Daoy (cell line): ENCODE measurements around the gene TEAD1. TPM values are rescaled to one million over a fixed set of nuclear protein-coding genes. Genes with fewer than 3 reads are reported as not detected.

ENCODE experiments used
- DNase-seq: peaks from one replicate; pipeline ENCODE4 v3.0.0-alpha.2; 2015; ENCODE audit warnings: low read depth
- total RNA-seq: library from RNA; depleted of rRNA; stranded (reverse); fragments of >200 nt; shearing (Covaris generic); gene quantifications from 2 replicates; pipeline ENCODE4 v1.2.3, GENCODE V29; 2014

TEAD1 gene
- total RNA-seq, 1 experiment from 2014 or later: 55.4 TPM

DNA sequence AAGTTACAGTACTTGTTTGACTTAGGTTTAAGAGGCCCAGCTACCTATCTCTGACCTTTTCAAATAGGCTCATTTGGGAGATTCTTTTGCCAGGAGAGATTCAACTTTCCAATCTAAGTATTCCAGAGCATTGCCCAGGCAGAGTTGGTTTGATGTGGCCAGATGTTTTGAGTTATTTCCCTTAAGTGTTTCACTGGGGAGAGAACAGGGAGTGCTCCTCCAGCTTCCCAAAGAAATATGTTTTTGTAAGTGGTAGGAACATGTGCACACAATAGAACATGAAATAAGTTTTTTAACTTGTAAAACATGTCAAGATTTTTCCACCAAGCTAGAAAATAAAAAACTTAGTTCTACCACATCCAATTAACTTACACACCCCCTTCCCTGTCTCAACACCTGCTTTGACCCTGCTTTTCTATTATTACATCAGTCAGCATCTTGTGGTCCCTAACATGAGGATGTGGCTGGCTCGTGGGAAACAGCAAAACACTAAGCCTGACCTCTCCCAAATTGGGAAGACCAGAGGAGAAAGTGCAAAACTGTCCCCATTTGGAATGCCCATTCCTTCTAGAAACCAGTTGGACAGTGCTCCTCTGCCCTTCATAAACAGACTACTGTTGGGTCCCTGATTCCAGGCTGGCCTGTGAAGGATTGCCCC is 264.5 kb downstream of the TEAD1 start:
- DNase-seq: no peak

DNA sequence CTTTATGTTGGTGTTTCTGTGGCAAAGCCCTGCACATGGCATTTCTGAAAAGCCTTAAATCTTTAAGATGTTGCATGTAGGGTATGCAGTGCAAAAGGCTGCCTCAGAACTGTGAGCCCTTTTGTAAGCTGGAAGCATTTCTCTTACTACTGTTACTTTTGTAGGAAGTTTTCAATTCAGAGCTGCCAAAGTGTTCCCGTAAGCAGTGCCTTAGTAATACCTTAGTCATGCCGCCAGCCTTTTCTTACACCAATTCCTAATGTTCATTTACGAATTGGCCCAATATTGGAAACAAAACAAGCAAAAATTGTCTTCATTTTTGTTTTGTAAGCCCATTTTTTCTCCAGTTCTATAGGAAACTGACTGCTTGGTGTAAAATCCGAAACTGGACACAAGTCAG is 267.4 kb downstream of the TEAD1 start:
- no peak for DNase-seq

DNA sequence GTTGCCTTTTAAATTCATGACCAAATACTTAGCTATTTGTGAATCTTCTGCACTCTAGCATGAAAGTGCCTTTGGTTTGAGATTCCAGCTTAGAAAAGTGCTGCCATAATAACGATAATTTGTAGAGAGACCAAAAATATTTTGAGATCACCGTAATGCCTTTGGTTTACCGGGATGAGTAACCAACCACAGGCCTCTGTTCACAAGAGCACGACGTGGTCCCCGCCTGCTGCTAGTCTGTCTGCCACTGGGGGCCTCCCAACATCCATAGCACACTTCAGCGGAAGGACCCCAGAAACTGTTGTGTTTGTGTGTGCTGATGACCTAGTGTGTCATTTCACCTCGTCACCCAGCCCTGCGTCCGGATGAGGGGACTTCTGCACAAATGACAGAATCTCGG is 267.9 kb downstream of the TEAD1 start:
- peak; percentile 19 for DNase-seq

DNA sequence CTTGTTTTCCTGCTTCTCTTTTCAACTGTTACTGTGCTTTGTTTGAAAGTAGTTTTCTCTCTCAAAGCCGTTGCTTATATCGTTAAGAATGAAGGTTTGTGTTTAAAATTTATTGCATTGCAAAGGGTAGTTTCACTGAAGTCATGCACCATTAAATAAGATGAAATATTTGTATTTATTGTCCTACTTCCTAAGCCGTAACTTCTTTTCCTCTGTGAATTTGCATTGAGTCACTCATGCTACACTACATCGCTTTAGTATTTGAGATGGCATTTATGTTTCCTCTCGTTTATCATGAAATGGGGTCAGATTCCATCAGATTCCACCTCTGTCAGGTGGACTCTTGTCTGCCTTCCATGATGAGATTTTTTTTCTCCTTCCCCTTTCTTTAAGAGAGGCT is 269.1 kb downstream of the TEAD1 start:
- no peak for DNase-seq

DNA sequence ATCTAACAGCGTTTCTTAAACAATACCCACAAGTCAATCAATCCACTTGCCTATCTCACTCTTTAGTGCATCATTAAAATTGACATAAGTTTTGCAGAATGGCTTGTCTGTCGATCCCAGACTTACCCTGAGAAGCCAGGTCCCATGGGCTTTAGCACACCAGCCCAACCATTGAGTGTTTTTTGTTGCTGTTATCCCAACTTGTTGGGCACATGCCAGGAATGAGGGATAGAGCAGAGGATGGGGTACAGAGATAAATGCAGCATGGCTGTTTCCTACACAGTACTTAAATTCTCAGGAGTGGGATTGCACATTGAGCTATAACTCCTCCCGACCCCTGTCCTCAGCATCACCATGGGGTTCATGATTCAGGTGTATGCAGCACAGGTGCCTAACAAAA is 270.7 kb downstream of the TEAD1 start:
- no peak for DNase-seq

DNA sequence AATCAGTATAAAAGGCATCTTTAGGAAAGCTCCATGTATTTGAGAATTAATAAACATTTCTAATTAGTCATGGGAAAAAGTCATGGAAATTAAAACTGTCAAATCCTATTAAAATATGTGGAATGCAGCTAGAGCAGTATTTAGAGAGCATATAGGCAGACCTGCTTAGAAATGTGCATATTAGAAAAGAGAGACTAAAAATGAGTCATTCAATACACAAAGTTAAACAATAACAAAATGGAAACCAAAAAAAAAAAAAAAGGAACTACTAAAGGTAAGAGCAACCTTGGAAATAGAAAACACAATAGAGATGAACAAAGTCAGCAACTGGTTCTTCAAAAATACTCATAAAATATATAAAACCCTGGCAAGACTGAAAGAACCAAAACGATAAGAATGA is 275.2 kb downstream of the TEAD1 start:
- no peak for DNase-seq

DNA sequence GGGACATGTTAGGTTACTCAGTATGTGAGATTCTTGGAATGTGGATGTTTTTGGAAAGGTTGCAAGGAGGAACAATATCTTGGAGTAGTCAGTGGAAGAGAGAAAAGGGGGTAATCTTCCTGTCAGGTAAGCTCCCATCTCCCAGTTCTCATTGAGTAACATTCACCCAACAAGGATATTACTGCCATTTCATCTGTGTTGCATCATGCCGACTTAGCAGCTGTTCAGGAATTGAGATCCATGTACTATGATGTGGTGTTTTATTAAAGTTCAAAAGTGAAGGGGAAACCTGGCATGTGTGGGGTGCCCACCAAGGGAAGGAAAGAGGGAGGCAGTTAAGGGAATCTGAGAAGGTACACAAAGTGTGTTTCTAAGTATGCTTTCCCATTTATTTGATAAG is 276.4 kb downstream of the TEAD1 start:
- DNase-seq: no peak

DNA sequence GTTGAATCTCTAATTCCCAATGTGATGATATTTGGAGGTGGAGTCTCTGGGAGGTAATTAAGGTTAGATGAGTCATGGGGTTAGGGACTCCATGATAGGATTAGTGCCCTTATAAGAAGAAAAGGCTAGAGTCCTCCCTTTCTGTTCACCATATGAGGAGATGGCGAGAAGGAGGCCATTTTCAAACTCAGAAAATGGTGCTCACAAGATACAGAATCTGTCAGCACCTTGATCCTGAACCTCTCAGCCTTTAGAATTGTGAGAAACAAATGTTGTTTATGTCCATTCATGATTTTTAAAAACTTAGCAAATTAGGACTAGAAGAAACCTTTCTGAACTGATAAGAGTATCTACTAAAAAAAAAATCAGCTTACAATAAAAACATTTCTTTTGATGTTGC is 277.2 kb downstream of the TEAD1 start:
- no peak for DNase-seq

DNA sequence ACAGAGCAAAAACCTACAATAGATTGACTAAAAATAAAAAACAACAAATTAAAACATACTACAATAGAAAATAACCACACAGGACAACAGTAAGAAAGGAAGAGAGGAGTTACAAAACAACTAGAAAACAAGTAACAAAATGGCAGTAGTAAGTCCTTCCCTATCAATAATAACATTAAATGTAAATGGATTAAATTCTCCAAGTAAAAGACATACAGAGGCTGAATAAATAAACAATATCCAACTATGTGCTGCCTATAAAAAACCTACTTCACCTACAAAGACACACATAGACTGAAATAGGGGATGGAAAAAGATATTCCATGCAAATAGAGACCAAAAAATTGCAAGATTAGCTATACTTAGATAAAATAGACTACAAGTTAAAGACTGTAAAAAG is 277.9 kb downstream of the TEAD1 start:
- no peak for DNase-seq

DNA sequence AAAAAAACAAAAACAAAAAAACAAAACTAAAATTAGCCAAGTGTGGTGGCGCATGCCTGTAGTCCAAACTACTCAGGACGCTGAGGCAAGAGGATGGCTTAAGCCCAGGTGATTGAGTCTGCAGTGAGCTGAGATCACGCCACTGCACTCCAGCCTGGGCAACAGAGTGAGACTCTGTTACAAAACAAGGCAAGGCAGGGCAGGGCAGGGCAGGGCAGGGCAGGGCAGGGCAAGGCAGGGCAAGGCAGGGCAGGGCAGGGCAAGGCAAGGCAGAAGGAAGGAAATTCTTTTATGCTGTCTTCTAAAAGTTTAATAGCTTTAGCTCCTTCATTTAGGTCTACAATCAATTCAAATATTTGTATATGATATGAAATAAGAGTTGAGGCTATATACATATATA is 284.8 kb downstream of the TEAD1 start:
- DNase-seq: no peak

DNA sequence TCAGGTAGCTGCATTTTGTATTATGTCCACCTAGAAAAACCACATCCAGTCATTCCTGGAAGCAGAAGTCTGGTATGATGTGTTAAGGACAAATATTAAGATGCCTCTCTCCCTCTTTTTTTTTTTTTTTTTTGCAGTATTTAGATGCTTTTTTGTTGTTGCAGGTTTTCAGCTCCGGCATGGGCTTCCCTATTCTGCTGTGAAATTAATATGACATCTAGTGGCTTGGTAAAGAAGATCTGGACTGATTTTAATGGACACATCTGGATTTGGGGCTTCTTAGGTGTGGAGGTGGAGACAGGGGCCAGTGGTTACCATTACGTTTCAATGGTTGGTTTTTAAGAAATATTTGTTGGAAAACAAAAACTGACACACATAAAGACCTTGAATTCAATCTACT is 287.4 kb downstream of the TEAD1 start:
- DNase-seq: no peak

DNA sequence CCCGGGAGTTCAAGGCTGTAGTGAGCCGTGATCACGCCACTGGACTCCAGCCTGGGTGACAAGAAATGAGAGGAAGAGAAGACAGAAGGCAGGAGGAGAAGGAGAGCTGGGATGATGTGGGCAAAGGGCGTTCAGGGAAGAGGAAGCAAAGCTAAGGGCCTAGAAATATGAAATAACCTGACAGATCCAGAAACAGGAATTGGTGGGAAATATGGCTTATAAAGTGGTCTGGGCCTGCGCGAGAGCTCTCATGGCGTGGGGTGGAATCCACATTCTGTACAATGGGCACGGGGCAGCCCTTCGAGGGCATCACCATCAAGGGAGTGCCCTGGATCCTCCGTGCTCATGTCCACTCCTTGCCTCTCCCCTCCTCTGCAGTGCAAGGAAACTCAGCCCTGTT is 288.1 kb downstream of the TEAD1 start:
- no peak for DNase-seq

DNA sequence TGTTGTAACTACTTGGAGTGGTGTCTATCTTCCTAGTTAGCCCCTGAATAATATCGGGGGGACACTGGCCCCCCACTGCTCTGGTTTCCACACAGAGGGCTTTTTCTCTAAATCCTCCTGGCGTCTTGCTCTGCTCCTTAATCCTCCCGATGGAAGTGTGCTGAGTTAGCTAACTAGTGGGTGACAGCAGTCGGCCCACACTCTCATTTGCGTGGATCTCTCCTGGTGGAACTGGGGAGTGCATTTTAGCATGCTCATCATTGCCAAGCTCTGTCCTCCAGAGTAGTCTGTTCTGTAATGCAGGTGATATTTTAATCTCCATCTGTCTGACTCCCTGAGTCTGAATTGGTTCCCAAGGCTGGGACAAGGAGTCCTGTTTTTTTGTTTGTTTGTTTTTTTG is 288.8 kb downstream of the TEAD1 start:
- DNase-seq: no peak

DNA sequence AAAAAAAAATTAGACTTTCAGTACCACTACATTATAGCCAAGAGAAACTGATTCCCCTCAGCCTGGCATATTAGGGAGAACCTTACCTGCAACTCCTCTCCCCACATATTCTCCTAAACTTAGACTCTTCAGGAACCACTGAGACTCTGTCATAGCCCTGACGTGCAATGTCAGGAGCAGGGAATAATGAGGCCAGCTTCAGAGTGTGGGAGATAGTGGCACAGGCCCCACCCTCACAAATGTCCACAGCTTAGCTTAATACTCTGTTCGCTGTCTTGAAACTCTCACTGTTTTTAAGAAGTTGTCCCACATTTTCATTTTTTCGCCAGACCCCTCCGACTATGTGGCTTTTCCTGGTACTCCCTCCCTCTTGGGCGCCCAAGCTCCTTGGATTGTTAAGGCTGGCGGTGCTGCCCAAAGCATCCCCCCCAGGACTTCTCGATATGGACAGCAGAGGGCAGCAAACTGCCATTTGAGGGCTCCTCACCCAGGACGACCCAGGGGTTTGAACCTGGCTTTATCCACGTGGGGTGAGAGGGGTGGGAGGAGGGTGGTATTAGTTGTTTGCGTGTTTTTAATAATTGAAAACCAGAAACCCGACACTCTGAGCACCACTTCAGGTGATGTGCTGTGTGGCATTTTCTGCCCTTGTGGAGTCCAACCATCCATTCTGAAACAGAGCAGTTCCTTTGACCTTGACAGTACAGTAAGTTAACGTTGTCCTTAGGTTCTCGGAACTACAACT is 289.7 kb downstream of the TEAD1 start:
- peak; percentile 71 for DNase-seq

DNA sequence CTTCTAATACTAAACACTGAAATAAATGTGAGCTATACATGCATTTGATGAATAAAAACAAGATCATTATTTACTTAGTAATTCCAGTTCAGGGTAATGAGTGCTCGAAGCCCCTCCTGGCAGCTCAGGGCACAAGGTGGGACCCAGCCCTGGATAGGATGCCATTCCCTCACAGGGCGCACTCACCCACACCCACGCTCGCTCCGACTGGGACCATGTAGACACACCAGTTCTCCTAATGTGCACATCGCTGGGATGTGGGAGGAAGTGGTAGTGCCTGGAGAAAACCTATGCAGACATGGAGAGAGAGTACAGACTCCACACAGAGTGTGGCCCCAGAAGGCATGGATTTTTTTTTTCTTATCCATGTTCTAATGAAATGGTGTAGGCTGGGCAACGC is 290.4 kb downstream of the TEAD1 start:
- no peak for DNase-seq

DNA sequence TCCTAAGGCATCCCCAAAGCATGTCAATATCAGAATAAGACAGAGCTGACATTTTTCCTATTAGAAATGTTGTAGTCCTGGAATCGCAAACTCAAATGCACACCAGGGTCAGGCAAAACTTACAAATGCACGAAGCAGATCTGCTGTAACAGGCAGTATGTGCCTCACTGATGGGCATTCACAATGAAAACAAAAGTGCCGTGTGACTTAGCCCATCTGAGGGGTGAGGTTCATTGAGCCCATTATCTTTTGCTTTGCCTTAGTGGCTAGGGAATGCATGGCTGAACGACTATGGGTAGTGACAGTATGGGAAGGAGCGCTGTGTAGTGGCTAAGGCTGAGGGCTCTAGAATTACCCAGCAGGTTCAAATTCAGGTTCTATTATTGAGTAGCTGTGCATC is 291.8 kb downstream of the TEAD1 start:
- no peak for DNase-seq

DNA sequence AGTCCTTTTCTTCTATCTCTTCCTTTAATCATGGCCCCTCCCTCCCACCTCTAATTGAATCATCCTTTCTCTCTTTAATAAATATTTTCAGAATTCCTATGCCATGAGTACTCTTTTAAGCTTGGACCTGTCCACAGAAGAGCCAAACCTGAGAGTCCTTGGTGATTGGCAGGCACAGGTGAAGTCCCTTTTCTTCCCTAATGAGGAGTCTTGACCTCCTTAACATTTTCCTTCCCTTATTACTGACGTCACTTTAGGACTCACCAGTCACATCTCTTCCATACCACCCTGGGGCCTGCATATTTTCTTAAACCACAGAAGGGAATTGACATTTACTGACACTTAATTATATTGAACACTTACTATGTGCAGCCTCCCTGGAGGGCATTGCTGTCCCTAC is 293.9 kb downstream of the TEAD1 start:
- DNase-seq: no peak

DNA sequence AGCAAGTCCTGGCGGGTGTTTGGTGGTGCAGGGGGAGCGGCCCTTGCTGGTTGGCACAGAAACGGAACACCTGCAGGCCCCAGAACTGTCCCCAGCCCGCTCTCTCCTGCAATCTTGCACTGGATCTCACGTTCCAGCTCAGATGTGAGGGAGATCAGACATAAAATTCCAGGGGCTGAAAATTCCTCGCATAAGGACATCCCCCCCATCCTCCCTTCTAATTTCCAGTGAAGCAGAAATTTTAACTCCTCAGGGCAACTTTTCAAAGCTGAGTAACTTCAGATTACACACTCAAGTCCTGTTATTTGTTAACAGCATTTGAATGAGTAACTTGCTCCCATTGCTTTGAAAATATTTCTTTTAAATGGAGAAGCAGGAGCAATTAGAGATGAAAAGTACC is 294.6 kb downstream of the TEAD1 start:
- DNase-seq: no peak

DNA sequence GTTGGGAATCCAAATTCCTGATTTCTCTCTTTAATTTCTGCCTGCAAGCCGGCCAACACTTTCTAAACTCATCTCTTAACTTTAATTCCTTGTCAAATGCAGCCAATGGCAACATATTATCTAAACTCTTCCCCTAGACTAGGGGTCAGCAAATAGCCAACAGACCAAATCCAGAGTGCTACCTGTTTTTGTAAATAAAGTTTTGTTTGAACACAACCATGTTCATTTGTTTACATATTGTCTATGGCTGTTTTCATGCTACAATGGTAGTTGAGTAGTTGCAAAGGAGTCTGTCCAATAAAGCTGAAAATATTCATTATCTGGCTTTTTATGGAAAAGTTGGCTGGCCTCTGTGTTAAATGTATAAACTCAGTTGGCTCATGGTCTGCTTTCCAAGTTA is 297.7 kb downstream of the TEAD1 start:
- DNase-seq: no peak

DNA sequence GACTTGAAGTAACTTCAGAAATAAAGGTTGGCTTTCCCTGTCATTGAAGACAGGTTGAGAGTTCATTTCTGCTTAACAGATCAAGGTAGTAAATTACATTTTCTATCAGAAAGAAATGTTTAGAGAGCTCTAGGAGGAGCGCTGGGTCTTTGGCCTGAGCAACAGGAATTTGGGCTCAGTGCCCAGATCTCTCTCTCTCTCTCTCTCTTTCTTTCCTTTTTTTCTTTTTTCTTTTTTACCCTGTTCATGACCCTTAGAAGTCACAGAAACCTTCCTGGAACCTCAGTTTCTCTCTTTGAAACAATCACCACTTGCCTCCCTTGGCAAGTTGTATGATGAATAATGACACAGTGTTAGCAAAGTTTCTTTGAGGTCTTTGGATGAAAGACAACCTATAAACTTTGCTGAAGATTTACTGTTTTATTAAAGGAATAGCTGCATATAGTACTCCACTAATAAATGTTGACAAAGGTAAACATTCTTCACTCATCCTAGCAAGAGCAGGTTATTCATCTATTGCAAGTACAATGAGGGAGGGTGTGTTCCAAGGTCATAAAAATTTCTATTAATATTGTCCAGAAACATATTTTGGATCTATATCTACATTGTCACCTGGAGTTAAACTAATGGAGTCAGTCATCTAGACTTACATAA is 299.4 kb downstream of the TEAD1 start:
- DNase-seq: no peak

DNA sequence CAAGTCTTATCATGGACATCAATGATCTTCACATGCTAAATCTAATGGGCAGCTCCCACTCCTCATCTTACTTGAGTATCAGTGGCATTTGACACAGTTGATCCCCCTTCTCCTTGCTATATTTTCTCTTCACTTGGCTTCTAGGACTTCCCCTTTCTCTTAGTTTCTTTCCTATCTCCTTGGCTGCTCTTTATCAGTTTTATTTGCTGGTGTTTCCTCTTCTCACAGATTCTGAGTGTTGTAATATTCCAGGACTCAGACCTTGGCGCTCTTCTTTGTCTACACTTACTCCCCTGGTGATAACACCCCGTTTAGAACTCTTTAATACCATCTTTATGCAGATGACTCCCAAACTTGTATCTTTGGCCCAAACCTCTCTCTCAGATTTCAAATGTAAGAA is 301.0 kb downstream of the TEAD1 start:
- no peak for DNase-seq

DNA sequence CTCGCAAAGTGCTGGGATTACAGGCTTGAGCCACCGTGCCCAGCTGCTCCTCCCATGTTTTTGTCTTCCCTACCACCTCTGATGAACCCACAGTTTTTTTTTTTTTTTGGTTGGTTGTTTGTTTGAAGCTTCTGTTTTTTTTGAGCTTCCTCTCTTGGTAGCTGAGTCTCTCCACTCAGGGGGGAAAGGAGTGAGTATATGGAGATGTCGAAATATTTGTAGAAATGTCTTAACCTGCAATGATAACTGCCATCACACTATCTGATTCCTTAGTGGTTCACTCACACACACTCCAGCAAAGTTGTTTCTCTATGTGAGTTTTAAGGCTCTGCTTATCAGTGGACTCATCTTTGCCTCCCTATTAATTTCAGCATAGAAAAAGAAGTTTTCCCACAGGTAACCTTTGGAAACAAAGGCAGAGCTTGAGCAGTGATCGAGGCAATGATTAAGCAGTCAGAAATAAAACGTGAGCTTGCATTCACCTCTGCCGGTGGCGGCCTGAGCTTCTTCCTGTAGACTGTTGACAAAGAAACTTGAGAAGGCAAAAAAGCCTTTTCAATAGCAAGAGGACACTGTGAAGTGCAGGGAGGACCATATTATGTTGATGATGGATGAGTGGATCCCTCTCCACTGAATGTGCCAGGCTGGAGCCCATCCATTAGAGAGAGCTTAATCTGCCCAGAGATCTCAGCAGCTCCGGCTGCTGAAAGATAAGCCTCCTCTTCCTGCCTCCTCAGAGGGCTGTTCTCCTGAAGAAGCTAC is 305.9 kb downstream of the TEAD1 start:
- DNase-seq: no peak
